Parathyroid adenoma (tissue), 2 donors: Measurements from ENCODE around the gene ARSB.

ENCODE experiments used
- H2AFZ ChIP-seq: fragments of 300-600 bp; sonication (generic); one replicate; pipeline ENCODE4 v1.7.0; 2017; ENCODE audit warnings: antibody characterized with exemption, mild to moderate bottlenecking
- H3K27ac ChIP-seq: fragments of 300-600 bp; sonication (generic); one replicate; pipeline ENCODE4 v1.7.0; 2017
- H3K27me3 ChIP-seq: fragments of 300-600 bp; sonication (generic); one replicate; pipeline ENCODE4 v1.7.0; 2017; ENCODE audit warnings: low read length; ENCODE audit not compliant: control insufficient read depth, insufficient read depth
- H3K36me3 ChIP-seq: fragments of 300-600 bp; sonication (generic); one replicate; pipeline ENCODE4 v1.7.0; 2017; ENCODE audit warnings: low read length; ENCODE audit not compliant: control insufficient read depth, insufficient read depth
- H3K4me1 ChIP-seq: fragments of 300-600 bp; sonication (generic); one replicate; pipeline ENCODE4 v1.7.0; 2017; ENCODE audit warnings: control low read depth
- H3K4me2 ChIP-seq: fragments of 300-600 bp; sonication (generic); one replicate; pipeline ENCODE4 v1.7.0; 2017; ENCODE audit warnings: low read length
- H3K4me3 ChIP-seq: fragments of 300-600 bp; sonication (generic); one replicate; pipeline ENCODE4 v1.7.0; 2017; ENCODE audit warnings: low read depth, low read length
- H3K79me2 ChIP-seq: fragments of 300-600 bp; sonication (generic); one replicate; pipeline ENCODE4 v1.7.0; 2017; ENCODE audit warnings: control low read depth
- H3K9ac ChIP-seq: fragments of 300-600 bp; sonication (generic); one replicate; pipeline ENCODE4 v1.7.0; 2017; ENCODE audit warnings: mild to moderate bottlenecking
- H3K9me3 ChIP-seq: fragments of 300-600 bp; sonication (generic); one replicate; pipeline ENCODE4 v1.7.0; 2017; ENCODE audit warnings: low read length; ENCODE audit not compliant: control insufficient read depth
- CTCF ChIP-seq: fragments of 300-600 bp; sonication (generic); IDR thresholded peaks from one replicate; pipeline ENCODE4 v1.7.0; 2017; ENCODE audit warnings: antibody characterized with exemption, mild to moderate bottlenecking
- donor health status: primary hyperparathyroidism.

The ARSB gene

GRCh38 chr5:78992146-78992545, 7.0 kb upstream of the ARSB start:
- no peak overlapping the region for H3K4me3 ChIP-seq
- no peak for TF ChIP-seq CTCF
- no peak overlapping the region for H2AFZ ChIP-seq
- H3K9ac ChIP-seq: no peak overlapping the region
- no peak overlapping the region for H3K27ac ChIP-seq
- H3K4me1 ChIP-seq: no peaks in the 10 kb centered on the region
- H3K4me2 ChIP-seq: no peak overlapping the region
- H3K79me2 ChIP-seq: no peaks in the 10 kb centered on the region
- no peaks in the 10 kb centered on the region for H3K36me3 ChIP-seq
- H3K9me3 ChIP-seq: no peaks in the 10 kb centered on the region
- no peaks in the 10 kb centered on the region for H3K27me3 ChIP-seq

DNA sequence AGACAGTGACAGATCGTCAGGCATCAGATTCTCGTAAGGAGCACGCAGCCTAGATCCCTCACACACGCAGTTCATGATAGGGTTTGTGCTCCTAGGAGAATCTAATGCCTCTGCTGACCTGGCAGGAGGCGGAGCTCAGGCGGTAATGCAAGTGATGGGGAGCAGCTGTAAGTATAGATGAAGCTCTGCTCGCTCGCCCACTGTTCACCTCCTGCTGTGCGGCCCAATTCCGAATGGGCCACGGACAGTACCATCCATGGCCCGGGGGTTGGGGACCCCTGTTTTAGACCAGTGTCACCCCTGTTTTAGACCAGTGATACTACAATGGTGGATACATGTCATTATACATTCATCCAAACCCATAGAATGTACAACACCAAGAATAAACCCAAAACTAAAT, 4.0 kb upstream of the ARSB start:
- no peaks in the 10 kb centered on the region for H3K36me3 ChIP-seq
- peaks cover 3% of the 10 kb centered on the region for H3K4me1 ChIP-seq
- H2AFZ ChIP-seq: no peak overlapping the region
- H3K4me2 ChIP-seq: no peak overlapping the region
- H3K79me2 ChIP-seq: no peaks in the 10 kb centered on the region
- H3K27me3 ChIP-seq: no peaks in the 10 kb centered on the region
- no peak for TF ChIP-seq CTCF
- no peak overlapping the region for H3K9ac ChIP-seq
- H3K27ac ChIP-seq: no peak overlapping the region
- no peak overlapping the region for H3K4me3 ChIP-seq
- no peaks in the 10 kb centered on the region for H3K9me3 ChIP-seq

- H3K4me3 ChIP-seq: peak overlapping the region; percentile 68
- TF ChIP-seq CTCF: no peak
- H3K9me3 ChIP-seq: no peaks in the 10 kb centered on the region
- H3K4me1 ChIP-seq: peaks cover 8% of the 10 kb centered on the region
- H3K27me3 ChIP-seq: no peaks in the 10 kb centered on the region
- no peaks in the 10 kb centered on the region for H3K36me3 ChIP-seq
- peak overlapping the region; percentile 87 for H3K27ac ChIP-seq
- peak overlapping the region; percentile 97 for H2AFZ ChIP-seq
- H3K4me2 ChIP-seq: peak overlapping the region; percentile 80
- H3K79me2 ChIP-seq: peaks cover 2% of the 10 kb centered on the region
- H3K9ac ChIP-seq: no peak overlapping the region
These were observed 664 bp upstream of the ARSB start for GRCh38 chr5:78985725-78986223.

- Histone ChIP-seq H3K27ac (peak overlapping the region; percentile 87), H3K4me1 (peaks cover 8% of the 10 kb centered on the region), H3K79me2 (peaks cover 2% of the 10 kb centered on the region), H3K4me2 (peak overlapping the region; percentile 80), H2AFZ (peak overlapping the region; percentile 97), H3K4me3 (peak overlapping the region; percentile 68), H3K9ac (peak overlapping the region; percentile 84), H3K9me3 (no peaks in the 10 kb centered on the region), H3K27me3 (no peaks in the 10 kb centered on the region), H3K36me3 (no peaks in the 10 kb centered on the region)
- peak; percentile 50 for TF ChIP-seq CTCF
These were observed 533 bp downstream of the ARSB start for GRCh38 chr5:78984439-78985115.
